HG02678 (cell line): Measurements from ENCODE around the gene ZNF581.

Experiments
- ATAC-seq: cut with Tn5 transposase; IDR thresholded peaks from one replicate; pipeline ENCODE4 v1.9.1; 2021; ENCODE audit warnings: mild to moderate bottlenecking, moderate library complexity; ENCODE audit not compliant: unreplicated experiment

Gene ZNF581

DNA sequence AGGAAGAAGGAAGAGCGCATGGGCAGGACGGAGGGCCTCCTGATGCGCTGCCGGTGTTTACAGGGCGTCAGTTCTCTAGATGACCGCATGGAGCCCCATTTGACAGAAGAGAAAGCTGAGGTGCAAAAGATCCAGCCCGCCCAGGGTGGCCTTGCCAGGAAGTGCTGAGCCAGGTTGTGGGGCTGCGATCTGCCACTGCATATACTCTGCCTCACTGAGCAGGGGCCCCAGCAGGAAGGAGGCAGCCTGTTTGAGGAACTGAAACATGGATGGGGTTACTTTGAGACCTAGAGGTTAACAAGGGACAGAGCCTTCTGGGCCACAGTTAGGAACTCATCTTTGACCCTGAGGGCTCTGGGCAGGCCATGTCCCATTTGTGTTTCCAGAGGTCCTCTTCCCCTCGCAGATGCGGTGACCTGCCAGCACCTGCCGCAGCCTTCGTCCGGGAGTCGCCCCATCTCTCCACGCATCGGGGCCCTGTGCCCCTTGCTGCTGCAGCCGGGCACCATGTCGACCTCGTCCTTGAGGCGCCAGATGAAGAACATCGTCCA is 34.7 kb downstream of the ZNF581 start:
- ATAC-seq, result peak; percentile 67

DNA sequence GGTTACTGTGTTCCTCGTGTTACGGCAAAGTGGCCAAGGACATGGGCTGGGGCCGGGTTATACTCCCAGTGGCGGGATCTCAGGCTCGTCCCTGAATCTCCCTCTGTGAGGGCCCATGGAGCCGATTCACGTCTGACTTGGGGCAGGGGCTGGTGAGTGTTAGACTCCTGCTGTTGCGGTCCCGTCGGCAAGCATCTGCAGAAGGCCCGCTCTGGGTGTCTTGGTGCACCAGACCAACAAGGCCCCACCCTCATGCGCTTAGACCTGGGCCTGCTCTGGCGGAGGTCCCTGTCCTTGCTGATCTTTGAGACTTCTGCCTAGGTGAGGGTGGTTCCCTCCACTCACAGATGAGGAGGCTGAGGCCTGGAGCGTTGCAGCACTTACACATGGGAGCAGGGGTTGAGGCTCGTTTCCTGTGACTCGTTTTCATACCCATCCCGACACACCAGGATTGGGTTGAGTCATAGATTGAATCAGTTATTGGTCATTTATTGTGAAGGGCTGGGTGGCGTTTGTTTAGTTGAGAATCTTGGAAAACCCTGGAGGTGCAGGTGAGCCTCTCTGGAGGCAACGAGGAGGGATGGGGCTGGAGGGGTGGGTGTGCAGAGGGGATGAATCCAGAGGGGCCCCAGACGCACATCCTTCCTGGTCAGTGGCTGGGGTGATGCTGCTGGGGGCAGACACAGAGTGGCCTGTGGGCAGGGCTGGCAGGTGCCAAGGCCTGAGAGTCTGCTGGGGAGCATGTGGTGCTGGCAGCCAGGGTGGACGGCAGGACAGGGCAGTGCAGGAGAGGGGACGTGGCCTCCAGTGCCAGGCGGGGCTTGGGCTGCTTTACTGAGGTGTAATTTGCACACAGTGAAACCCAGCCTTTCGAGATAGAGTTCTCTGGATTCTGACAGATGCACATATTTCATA is 36.2 kb downstream of the ZNF581 start:
- ATAC-seq, result no peak

DNA sequence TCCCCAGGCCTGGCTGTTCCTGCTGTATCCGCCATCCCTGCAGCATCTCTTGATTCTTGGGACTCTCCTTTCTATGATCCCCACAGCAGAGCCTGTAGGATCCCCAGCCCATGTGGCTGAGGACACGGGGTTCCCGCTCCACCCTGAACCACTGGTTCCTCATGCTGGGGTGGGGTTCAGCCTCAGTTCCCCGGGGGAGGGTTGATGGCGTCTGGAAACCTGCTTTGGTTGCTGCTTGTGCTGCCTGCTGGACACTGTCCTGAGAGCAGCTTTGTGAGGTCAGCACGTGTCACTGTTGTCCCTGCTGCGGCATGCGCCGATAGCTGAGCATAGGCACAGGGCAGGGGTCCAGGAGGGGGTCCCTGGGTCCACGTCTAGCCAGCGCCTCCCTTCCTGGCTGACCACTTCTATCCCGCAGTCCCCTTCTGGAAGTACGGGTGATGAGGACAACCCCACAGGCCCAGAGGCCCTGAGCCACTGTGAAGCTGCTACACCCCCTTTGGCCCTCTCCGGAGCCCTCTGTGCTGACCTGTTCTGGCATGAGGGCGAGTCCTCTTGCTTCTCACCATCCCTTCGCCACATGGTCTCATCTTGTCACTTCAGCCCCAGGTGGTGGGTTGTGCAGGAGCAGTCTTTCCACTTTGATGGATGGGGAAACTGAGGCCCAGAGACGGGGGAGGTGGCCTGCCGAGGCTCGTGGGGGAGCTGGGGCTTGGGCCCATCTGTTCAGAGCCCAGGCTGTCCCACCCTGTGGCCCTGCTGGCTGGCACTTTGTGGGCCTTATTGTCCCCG is 37.1 kb downstream of the ZNF581 start:
- ATAC-seq, result no peak

DNA sequence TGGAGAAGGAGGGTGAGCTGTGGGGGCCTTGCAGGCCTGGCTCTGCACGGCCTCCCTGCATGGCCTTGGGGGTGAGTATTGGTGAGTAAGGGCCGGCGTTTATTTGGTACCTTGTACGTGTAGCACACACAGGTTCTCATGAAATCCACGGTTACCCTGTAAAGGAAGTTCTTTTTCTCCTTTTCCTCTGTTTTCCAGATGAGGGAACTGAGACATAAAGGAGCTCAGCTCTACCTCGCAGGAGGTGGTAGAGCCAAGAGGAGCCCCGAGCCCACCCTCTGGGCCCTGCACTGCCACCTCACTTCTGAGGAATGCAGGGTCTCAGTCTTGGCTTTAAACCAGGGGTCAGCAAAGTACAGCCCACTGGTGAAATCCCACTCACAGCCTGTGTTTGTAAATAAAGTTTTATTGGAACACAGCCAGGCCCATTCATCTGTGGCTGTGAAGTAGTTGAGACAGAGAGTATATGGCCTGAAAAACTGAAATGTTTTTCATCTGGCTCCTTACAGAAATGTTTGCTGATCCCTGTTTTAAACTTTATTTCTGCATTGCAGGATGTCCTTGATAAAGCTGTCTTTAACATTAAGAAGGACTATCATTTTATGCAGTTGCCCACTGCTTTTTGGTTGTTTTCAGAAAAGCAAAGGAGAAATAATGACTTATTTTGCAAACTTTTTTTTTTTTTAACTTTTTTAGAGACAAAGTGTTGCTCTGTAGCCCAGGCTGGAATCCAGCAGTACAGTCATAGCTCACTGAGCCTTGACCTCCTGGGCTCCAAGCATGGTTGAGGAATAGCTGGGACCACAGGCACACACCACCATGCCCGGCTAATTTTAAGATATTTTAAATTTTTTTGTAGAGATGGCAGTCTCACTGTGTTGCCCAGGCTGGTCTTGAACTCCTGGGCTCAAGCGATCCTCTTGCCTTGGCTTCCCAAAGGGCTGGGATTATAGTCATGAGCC is 38.0 kb downstream of the ZNF581 start:
- no peak for ATAC-seq

DNA sequence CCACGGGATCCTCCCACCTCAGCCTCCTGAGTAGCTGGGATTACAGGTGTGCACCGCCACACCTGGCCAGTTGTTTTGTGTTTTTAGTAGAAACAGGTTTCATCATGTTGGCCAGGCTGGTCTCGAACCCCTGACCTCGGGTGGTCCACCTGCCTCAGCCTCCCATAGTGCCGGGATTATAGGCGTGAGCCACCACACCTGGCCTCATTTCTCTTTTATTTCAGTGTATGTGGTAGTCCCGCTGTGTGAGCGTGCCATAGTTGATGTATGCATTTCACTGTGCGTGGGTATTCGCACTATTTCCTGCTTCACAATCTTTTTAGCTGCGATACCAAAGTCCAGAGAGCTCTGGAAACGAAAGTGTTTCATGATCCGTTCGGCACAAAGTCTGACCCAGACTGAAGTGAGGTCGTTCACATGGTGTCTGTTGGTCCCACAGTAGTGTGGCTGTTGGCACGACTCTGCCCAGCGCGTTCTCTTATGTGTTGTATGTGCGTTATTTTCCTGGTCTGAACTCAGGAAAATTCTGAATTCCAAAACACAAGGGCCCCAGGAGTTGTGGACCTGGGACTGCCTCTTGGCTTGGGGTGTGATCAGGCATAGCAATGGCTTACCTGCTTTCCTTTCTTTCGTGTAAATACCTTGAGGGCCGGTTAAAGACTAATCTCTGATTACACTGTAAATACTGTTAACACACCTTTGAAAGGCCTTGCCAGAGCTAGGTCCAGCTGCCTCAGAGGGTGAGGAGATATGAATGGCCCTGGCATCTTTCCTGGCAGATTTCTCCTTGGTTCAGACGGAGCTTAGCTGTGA is 40.2 kb downstream of the ZNF581 start:
- ATAC-seq, result no peak

DNA sequence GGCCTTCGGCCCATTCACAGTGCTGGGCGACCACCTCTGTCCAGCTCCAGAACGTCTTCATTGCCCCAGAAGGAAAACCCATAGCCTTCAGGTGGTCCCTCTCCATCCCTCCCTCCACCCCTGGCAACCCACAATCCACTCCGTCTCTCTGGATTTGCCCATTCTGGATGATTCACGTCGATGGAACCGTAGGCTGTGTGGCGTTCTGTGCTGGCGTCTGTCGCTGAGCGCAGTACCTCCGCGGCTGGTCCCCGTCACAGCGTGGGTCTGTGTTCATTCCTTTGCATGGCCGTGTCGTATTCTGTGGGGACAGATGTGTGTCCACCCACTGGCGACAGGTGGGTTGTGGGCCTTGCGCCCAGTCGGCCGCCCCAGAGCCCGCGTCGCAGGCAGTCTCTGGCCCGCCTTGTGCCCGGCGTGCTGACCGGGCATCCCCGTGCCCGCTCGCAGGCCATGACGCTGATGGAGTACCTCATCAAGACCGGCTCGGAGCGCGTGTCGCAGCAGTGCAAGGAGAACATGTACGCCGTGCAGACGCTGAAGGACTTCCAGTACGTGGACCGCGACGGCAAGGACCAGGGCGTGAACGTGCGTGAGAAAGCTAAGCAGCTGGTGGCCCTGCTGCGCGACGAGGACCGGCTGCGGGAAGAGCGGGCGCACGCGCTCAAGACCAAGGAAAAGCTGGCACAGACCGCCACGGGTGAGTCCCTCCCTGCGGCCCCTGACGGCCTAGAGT is 41.7 kb downstream of the ZNF581 start:
- ATAC-seq, result no peak

DNA sequence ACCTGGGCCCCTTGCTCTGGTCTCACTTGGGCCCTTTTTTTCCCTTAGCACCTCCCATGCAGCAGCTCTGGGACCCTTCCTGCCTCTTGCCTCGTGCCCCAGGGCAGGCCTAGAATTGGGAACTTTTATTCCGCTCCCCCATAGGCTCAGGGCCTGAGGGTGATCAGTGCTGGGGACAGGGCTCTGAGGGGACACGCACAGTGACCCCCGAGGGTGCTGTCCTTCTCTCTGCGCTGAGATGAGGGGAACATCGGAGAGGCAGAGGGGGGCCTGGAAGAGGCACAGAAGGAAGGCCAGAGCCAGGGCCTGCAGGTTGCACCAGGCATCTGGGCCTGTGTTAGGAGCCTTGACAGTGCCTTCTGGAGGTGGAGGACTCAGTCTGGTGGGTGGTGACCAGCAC is 42.3 kb downstream of the ZNF581 start:
- no peak for ATAC-seq

DNA sequence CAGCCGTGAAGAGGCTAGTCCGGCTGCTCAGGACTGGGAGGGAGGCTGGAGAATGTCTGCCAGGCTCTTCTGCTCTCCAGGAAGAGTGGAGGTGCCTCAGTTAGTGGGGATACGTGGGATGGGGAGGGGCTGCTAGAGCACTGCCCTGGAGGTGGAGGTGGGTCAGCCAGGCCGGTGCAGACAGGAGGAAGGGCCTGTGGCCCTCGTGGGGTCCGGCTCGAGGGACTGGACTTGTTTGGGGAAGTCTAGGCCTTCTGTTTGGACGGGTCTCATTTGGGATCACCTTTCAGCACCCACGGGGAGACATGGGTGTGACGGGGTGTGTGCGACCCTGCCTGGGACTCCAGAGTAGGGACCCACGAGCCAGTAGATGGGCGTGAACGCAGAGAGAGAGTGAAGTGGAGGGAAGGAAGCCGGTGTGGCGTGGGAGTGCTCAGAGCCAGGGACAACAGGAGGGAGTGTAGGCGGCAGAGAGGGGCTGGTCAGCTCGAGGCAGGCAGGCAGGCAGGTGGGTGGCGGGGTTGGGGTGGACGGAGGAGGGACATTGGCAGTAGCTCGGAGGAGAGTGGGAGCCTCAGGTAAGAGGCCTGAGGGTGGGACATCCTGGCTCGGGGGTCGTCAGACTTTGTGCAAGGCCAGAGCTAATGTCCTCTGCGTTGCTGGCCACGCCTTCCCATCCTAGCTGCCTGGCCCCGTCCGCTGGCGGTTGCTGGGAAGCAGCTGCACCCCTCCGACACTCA is 43.0 kb downstream of the ZNF581 start:
- no peak for ATAC-seq

DNA sequence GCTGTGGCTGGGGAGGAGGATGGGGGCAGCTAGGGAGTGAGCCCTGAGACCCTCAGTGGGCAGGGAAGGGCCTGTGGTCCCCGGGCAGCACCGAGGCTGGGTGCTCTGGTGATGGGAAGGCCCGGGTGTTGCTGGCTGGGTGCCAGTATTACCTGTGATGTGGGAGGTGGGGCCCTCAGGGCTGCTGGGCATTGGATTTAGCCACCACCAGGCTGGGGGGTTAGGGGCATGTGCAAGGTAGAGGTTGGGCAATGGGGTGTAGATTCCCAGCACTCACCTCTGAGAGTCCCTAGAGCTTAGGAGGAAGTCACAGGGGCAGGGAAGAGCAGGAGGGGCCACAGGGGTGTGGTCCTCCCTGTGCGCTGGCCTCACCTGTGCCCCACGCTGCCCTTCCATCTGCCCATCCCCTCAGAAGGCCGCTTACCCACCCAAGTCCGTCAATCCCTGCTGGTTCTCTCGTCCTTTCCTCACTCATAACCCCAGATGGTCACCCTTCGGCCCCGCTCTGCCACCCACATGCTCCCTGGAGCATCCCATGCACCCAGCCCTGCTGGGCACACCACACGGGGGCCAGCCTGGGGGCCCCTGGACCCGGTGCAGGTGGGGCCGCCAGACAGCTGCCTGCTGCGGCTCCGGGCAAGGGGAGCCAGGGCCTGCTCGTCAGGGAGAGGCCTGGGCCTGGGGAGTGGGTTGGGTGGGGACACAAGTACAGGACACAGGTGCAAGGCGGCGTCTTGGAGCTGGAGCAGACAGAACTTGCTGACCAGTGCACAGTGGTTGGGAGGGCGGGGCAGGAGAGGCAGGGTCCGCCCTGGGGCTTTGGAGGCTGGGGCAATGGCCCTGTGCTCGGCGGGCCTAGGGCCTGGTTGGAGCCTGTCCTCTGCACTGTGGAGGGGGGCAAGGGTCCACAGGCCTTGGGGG is 44.1 kb downstream of the ZNF581 start:
- ATAC-seq, result no peak

DNA sequence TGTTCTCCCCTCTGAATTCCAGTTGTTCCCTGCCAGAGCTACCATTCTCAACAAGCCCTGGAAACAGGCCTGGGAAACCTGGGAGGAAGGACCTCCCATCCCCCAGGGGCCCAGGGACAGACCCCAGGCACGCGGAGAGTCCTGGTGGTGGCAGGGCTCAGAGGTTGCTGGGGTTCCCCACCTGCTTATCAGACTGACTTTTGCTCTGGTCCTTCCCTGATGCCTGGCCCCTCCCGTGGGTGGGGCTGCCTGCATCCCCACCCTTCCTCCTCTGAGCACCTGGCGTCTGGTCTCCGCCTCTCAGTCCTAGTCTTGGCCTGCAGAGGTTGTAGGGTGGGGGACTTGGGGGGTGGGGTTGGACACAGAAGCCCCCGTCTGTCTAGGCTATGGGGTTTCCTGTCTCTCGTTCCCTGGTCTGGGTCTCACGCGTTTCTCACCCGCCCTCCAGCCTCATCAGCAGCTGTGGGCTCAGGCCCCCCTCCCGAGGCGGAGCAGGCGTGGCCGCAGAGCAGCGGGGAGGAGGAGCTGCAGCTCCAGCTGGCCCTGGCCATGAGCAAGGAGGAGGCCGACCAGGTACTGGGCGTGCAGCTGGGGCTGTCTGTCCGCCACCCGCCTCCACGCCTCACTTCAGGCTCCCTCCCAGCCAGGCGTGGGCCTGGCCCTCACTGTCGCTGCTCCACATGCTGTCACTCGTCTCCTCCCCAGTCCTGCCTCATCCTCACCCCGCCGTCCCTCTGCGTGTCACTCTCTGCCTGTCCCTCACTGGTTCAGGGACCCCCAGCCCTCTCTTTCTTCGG is 45.2 kb downstream of the ZNF581 start:
- no peak for ATAC-seq

DNA sequence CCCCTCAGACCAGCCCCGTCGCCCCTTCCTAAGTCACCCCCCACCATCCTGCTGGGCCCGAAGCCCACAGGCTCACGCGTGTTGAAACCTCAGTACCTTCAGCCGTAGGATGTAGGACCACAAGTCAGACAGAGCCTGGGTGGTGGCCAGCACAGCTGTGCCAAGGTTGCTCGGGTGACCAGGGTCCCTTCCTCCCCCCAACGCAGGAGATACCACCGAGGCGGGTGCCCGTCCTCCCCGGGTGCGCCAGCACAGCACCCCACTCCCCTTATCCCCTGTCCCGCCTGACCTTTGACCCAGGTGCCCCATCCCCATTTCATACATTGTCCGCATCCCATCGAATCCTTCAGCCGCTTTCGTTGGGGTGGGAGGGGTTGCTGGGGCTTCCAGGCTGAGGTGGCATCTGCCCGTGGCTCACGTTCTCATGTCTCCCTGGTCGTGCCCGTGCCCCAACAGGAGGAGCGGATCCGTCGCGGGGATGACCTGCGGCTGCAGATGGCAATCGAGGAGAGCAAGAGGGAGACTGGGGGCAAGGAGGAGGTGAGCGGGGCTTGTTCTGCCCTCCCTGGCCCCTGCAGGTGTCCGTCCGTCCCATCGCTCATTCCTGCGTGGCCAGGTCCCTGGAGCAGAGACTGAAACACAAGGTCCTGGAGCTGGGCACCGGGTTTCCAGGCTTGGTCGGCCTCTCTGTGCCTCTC is 46.1 kb downstream of the ZNF581 start:
- ATAC-seq, result no peak

DNA sequence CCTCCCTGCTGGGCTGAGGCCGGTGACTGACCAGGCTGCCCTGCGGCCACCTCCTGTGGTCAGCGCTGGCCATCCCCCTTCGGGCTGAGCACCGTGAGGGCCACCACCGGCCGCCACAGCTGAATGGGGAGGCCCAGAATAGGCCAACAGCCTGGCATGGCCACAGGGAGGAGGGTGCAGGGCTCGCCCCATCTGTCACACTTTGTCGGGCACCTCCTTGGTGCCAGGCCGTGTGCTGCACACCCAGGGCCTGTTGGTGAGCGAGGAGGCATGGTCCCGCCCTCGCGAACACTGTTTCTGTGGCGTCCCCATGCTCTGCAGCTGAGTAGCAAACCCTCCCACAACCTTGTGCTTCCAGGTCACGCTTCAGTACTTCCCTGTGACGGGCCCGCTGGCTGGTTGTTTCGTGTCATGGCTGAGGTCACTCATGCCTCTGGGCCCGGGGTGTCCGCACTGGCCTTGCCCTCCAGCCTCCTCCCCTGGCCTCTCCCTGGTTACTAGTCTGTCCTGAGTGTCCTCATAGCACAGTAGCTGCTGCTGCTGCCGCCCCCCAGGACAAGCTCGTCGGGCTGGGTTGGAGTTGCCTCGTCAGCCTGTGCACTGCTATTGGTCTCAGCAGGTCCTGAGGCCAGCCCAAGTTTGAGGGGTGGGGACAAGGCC is 46.8 kb downstream of the ZNF581 start:
- ATAC-seq, result no peak

DNA sequence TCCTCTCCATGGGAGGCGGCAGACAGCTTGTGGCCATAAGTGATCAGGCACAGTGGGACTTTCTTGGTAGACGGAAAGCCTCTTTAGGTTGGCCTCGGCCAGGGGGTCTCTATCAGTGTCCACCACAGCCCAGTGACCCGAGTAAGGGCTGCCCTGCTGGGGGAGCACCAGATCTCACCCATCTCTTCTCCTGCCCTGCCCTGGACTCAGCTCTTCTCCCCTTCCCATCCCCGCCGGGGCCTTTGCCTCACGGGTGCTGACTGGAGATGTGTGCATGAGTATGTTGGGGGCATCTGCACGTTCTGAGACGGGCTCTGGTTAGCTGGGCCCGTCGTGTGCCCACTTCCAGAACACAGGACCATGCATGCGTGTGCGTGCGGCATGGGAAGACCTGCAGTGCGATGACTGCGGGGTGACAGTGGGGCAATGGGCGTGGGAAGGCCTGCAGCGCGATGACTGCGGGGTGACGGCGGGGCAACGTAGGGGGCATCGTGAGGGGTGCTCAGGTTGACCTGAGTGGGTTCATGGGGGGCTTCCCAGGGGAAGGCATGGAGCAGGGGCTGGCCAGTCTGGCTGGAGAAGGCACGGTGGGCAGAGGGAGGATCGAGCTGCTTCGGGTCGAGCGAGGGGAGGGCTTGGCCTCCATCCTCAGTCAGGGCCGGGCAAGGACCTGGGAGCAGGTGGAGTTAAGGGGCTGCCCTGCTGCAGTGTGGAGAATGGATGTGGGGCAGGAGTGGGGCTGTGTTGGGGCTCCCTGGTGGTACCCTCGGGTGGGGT is 47.5 kb downstream of the ZNF581 start:
- no peak for ATAC-seq

DNA sequence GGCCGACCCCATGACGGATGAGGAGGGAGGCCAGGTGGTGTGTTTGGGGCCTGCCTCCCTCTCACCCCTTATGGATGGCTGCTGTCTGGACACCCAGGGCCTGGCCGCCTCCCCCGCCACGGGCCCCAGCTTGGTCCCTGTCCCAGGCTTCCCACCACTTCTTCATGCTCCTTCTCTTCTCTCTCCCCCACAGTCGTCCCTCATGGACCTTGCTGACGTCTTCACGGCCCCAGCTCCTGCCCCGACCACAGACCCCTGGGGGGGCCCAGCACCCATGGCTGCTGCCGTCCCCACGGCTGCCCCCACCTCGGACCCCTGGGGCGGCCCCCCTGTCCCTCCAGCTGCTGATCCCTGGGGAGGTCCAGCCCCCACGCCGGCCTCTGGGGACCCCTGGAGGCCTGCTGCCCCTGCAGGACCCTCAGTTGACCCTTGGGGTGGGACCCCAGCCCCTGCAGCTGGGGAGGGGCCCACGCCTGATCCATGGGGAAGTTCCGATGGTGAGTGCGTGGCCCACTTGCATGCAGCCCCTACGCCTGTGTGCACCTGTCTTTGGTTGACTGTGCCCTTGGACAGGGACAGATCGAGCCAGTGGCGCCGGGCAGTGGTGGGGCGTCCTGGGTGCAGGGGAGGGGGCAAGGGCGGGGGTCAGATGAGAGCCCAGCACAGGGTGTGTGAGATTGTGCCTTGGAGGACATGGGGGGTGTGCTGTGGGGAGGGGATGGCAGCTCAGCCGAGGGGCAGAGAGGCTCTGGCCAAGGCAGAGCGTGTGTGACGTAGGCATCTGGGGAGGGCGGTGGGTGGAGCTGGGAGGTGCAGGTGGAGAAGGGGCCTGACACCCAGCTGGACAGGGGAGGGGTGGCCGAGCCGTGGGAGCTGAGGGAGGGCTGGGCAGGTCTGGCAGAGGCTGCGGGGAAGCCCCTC is 48.4 kb downstream of the ZNF581 start:
- ATAC-seq, result no peak
